NCI-H345 treated with DMSO at 0.1 percent for 48 hours (cell line): ENCODE data around the gene FBXW11.

Source experiments
- DNase-seq: peaks from one replicate; lab custom pipeline; 2025; ENCODE audit not compliant: unreplicated experiment; lab: John Stamatoyannopoulos, UW

FBXW11 gene

GRCh38 chr5:171872666-171873065 lies 133.8 kb downstream of the FBXW11 start:
- DNase-seq = no peak

DNA sequence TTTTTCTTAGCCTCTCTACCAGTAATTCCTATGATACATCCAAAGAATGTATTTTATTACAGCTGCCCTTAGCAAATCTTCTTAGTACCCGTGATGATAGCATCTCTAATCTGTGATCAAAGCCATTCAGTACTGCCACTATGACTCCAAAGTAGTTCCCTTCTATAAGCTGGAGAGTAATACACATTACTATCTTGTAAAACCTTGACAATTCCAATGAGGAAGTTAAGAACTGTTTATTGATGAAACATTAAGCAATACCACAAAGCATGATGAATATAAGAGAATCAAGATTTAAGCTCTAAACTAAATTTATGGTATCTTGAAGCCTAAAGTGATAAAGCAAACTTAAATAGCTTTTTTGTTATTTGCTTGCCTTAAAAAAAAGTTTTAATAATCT lies 134.7 kb downstream of the FBXW11 start:
- DNase-seq = no peak

DNA sequence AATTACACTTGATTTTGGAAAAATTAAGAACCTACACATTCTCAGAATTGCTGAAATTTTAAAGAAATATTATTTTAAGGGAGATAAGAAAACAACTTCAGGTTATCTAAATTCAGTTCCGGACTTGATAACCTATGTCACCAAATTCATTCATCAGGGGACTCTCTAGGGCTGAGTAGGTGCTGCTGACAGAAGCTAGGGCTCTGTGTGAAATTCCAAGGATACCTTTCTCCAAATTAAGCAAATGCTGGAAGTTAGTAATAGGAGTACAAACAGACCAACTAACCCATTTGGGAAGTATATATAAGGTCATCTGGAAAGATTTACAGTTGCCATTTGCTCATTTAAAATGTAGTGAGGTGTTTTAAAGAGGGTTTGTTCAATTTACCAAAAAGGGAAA lies 136.5 kb downstream of the FBXW11 start:
- DNase-seq = no peak

DNA sequence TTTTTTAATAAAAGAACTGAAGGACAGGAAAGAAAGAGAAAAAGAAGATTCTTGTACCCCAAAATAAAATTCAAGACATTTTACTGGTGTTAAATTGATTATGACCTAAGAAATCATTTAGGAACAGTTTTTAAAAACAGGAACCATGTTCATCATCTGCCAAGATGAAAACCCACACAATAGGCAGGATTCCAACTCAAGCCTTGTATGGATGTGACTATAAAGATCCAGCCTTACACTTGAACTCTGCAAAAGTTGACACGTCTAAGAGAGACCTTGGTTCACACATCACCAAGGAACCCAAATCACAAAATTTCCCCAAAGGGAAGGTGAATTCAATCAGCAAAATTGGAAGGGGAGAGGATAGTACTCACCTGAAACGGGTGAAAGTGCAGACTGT lies 138.2 kb downstream of the FBXW11 start:
- DNase-seq = no peak

DNA sequence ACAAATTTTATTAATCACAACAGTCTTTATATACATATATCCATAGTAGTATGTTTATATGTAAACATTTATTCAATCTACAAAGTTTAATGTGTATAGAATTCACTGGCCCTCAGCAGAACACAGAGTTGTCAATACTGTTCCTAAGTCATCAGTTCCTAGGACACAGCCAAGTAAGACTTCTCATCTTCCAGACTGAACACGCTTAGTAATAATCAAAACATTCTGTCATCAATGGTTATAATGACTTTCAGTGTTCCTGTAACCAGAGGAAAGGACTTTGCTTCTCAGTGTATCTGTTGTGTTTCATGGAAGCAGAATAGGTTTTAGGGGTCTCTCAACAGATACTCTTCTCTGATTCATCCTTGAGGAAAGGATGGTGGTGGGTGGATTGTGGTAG lies 138.7 kb downstream of the FBXW11 start:
- DNase-seq = no peak

DNA sequence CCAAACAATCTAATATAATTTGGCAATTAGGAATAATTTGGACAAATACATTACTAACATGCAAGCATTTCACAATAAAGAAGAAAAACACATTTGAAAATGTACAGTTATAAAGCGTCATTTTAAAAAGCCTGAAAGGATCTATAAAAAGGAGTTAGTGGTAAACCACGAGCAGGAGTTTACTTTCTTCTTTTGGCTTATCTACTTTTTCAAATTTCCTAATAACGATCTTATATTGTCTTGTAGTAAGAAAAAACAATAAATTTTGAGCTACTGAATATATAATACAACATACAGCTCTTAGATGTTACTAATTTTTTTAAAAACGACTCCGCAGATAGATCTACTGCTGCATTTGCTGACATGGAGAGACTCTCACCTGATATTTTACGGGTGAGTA lies 141.0 kb downstream of the FBXW11 start:
- no peak for DNase-seq

- no peak for DNase-seq
Measured at GRCh38 chr5:171863935-171864334, 142.5 kb downstream of the FBXW11 start.

DNA sequence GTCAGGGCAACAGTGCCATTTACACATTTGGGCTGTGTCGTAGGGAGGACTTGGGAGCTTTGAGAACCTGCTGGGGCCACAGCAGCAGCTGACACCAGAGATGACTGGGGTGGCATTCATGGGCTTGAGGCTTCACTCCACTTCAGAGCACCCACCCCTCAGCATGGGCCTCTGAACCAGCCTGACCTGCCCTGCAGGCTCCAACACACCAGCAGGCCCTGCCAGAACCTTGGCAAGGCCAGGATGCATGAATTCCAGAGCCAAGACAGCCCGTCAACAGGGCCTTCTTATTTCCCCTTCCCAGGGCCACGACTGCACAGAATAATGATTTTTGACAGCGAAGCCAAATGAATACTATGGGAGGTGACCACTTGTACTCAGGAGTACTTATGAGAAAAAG lies 143.8 kb downstream of the FBXW11 start:
- no peak for DNase-seq

GRCh38 chr5:171861381-171861780 lies 145.1 kb downstream of the FBXW11 start:
- no peak for DNase-seq

DNA sequence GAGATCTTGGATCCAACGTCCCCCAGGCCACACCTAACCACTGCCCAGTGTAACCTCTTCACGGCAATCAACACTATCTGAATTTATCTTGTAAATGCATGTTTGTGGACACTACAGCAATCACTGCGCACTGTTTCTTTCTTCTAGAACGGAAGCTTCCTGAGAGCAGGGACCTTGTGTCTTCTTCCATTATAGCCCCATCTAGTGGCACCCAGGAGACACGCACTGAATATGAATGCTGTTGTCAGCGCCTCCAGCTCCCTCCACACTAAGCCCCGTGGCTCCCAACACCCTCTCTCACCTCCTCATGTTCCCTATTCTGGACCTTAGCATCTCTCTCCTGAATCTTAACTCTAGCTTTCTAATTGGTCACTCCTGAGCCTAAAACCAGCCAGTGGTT lies 148.1 kb downstream of the FBXW11 start:
- DNase-seq = no peak

- no peak for DNase-seq
Measured at GRCh38 chr5:171857489-171857876, 149.0 kb downstream of the FBXW11 start.

DNA sequence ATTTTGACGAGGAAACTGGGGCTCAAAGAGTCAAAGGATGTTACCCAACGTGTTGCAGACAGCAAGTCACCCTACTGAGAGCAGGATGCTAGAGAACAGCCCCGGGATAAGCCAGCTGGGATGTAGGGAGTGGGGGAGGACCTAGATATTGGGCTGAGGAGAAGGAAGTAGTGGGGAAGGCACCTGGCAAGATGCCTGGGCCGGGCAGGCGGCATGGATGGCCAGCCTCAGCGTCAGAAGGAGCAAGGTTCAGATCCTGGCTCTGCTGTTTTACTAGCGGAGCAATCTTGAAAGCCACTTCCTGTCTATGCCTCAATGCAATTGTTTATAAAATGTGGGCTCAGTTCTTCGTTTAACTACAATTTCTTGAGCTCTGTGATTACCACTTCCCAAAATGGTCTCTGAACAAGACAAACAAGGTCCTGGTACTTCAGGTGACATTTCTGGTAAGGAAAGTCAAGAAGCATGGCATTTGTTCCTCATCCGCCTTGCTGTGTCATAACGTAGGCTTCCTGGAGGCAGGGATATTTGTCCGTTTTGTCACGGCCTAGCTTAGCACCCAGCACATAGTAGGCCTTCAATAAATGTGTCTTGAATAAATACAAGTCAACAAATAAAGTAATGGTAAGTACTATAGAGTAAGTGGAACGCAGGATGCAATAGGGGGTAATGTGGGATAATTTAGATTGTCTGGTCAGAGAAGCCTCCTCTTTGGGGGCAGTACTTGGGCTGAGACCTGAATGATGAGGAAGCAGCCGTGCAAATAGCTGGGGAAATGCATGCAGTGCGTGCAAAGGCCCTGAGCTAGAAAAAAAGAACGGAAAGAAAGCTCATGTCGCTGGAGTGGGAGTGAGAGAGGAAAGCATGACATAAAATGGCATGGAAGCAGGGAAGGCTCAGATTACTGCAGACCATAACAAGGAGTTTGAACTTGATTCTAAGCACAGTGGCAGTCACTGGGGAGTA lies 150.4 kb downstream of the FBXW11 start:
- no peak for DNase-seq

DNA sequence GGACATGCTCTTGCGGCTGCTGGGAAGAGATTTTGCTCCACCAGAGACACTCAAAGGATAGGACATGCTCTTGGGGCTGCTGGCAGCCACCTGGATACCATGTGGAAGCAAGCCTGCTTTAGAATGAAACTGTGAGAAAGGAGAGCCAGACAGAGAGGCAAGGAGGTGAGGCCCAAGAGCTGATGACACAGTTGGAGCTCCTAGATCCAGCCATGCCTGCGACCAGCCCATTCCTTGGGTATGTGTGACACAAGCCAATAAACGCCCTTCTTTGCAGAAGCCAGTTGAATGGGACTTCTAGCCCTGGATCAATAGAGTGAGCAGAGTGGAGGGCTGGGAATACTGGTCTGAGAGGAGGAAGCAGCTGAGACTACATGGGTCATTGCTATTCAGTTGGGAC lies 151.2 kb downstream of the FBXW11 start:
- no peak for DNase-seq

- DNase-seq = no peak
Measured at GRCh38 chr5:171852255-171852681, 154.2 kb downstream of the FBXW11 start.

DNA sequence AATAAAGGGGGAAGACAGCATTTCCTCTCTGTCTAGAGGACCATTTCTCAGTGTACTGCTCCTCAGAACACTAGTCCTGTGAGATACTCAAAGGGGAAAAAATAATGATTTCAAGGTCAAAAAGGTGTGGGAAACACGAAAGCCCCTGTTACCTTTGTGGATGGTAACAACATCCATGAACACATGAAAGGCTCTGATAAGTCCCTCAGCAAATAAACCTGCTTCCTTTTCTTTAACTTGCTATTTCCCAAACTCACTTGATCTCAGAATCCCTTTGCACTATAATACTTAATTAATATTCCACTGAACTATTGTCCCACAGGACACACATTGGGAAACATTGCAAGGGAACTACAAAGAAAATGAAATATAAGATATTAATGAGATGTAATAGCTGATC lies 155.2 kb downstream of the FBXW11 start:
- no peak for DNase-seq

DNA sequence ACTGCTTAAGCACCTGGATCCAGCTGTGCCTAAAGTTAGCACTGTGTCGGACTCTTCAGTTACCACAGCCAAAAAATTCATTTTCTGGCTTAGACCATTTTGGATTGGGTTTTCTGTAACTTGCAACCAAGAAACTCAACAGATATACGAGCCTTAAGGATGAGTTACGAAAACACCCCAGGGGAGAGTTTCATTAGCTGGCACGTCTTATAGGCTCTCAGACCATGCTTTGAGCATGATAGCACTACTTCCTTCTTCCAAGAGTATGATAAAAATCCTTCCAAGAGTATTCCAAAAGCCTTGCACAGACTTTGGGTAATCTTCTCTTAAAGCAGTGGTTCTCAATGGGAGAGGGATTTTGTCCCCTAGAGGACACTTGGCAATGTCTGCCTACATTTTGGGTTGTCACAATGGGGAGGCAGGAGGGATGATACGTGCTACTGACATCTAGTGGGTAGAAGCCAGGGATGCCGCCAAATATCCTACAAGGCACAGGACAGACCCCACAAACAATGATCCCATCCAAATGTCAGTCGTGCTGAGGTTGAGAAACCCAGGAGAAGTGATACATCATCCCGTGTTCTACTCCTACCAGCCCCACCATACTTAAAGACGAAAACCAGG lies 156.0 kb downstream of the FBXW11 start:
- DNase-seq = no peak

GRCh38 chr5:171849585-171850323 lies 156.7 kb downstream of the FBXW11 start:
- no peak for DNase-seq

- no peak for DNase-seq
Measured at GRCh38 chr5:171848911-171849520, 157.4 kb downstream of the FBXW11 start.

DNA sequence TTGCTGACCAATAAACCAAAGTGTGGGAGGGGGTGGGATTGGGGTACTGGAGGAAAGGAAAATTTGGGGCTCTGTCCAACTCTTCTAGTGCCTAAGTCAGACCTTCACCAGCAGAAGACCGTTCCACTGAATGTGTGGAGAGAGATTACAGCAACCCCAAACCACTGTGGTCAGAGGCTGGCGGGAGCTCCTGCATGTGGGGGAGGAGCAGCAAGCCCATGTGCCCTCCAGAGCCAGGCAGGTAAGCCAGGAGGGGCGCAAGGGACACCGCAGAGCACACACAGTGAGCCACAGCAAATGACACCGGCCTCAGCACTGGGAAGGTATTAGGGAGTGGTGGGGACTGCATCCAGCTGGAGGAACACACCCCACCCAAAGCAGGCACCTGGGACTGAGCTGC lies 158.0 kb downstream of the FBXW11 start:
- DNase-seq = no peak

- DNase-seq = no peak
Measured at GRCh38 chr5:171848006-171848405, 158.4 kb downstream of the FBXW11 start.

DNA sequence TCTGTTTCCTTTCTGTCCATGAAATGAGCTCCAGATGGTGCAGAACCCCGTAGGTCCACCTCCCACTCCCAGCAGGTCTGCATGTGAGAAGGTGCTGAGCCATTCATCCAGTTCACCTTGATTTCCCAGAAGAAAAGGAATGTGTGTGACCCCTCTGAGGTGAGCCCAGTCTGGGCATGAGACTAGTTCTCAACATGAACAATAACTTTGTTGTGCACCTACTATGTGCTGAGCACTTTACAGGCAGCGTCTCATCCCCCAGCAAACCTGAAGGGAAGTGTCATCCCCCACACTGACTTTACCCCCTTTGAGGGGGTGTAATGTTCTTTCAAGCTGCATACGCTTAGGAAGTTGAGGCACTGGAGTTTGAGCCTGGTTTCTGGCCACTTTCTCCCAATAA lies 159.4 kb downstream of the FBXW11 start:
- no peak for DNase-seq
